K562 treated with DMSO at 1 percent for 4 hours (cell line): ENCODE data around the gene PRAC2. TPM values are rescaled to one million over a fixed set of nuclear protein-coding genes. Genes with fewer than 3 reads are reported as not detected.

Source experiments
- total RNA-seq: library from RNA; unstranded; fragments of 300-600 nt; gene quantifications from 2 replicates; pipeline ENCODE4 v1.2.3, GENCODE V29; 2022; ENCODE audit not compliant: insufficient read depth

PRAC2 gene
- not detected in 2 replicates for total RNA-seq

DNA sequence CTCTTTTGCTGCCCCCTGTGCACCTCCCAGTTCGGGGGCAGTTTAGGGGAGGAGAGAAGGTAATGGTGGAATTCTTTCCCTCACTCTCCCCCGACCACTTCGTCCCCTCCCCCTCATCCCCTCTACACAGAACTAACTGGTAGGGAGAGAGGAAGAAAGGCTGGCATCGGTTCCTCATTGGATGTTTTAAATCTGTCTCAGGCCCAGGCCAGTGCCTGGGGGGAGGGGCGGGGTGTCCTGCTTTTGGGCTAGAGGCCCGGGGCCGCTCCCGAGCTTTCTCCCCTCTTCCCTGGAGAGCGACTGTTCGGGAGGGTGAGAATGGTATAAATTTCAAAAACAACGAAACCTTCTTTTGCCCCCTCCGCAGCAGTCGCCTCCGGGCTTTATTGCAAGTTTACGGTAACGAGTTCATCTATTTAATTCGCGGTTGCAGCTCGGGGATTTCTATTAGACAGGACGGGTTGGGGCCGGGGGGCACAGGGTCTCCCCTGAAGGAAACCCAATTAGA is at the start of gene PRAC2:
PRAC2 (plus strand) TSS at position 271 of the 508 bp plus-strand sequence. CDS start 1,226 bp downstream, outside the sequence.

GRCh38 chr17:48722201-48722907 is 631 bp upstream of the PRAC2 start, which contains the start of gene PRAC1:
Gene PRAC1, minus strand, starts transcription at chr17:48722518. Its CDS starts 126 bp downstream, at chr17:48722392.

GRCh38 chr17:48728232-48729231 is 5.5 kb downstream of the PRAC2 start, which contains the start of gene HOXB13:
Gene HOXB13, minus strand, starts transcription at chr17:48728750. Its CDS starts 157 bp downstream, at chr17:48728593.

Other genes starting within 250 kb of the PRAC2 start
- gene HOXB1, start 192.2 kb upstream of the PRAC2 start, total RNA-seq, result not detected in 2 replicates
- 57.9 and 62.4 TPM in 2 replicates for gene HOXB2, start 178.1 kb upstream of the PRAC2 start, total RNA-seq
- gene HOXB4, start 144.8 kb upstream of the PRAC2 start, total RNA-seq, result 9.1 and 11.3 TPM in 2 replicates
- gene HOXB3, start 132.9 kb upstream of the PRAC2 start, total RNA-seq, result 17.6 and 31.9 TPM in 2 replicates
- 5.7 and 8.7 TPM in 2 replicates for gene HOXB5, start 129.4 kb upstream of the PRAC2 start, total RNA-seq
- gene HOXB6, start 118.2 kb upstream of the PRAC2 start, total RNA-seq, result 10.0 and 13.8 TPM in 2 replicates
- gene HOXB7, start 112.2 kb upstream of the PRAC2 start, total RNA-seq, result 18.3 and 18.6 TPM in 2 replicates
- gene HOXB8, start 107.9 kb upstream of the PRAC2 start, total RNA-seq, result 27.4 and 40.7 TPM in 2 replicates
- 136 and 143 TPM in 2 replicates for gene HOXB9, start 96.8 kb upstream of the PRAC2 start, total RNA-seq
- not detected in 2 replicates for gene PRAC1, start 667 bp upstream of the PRAC2 start, total RNA-seq
- gene HOXB13, start 5.6 kb downstream of the PRAC2 start, total RNA-seq, result not detected in 2 replicates
- gene TTLL6, start 94.0 kb downstream of the PRAC2 start, total RNA-seq, result not detected in 2 replicates
- gene CALCOCO2, start 107.8 kb downstream of the PRAC2 start, total RNA-seq, result 70.3 and 79.1 TPM in 2 replicates
- 112 and 195 TPM in 2 replicates for gene ATP5MC1, start 169.6 kb downstream of the PRAC2 start, total RNA-seq
- gene UBE2Z, start 185.2 kb downstream of the PRAC2 start, total RNA-seq, result 43.8 and 53.9 TPM in 2 replicates
- gene SNF8, start 221.7 kb downstream of the PRAC2 start, total RNA-seq, result 97.4 and 134 TPM in 2 replicates
- not detected in 2 replicates for gene GIP, start 245.4 kb downstream of the PRAC2 start, total RNA-seq